IMR-90 (cell line): ENCODE data around the gene CCDC33.

Experiments used
- MAZ ChIP-seq: IDR thresholded peaks from 2 replicates; pipeline ENCODE4 v1.6.1; 2012; ENCODE audit warnings: low read depth, mild to moderate bottlenecking, low read length, improper control_type of control experiment, moderate library complexity, borderline replicate concordance
- POLR2A ChIP-seq: IDR thresholded peaks from 2 replicates; pipeline ENCODE4 v1.6.1; 2012; ENCODE audit warnings: mild to moderate bottlenecking, low read depth, low read length
- TF ChIP-seq, protein P1 (sequence below): conservative IDR thresholded peaks from 2 replicates; pipeline ENCODE4 v1.5.1; 2012; ENCODE audit warnings: mild to moderate bottlenecking, low read depth, low read length, improper control_type of control experiment

DNA sequence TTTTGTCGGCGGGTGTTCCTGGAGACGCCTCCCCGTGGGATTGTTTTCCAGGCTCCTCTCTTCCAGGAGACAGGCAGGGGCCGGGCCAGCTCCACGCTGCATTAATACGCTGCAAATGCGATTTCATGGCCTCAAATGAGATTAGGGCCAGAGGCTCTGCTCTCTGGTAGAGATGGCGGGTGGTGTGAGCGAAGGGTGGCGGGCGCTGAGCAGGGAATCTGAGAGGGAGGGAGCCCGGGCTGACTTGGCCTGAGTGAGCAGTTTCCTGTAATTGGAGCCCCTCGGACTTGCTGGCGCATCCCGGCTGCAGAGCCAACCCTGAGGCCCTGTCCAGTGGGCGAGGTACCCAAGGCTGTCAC, 7.4 kb upstream of the CCDC33 start:
- TF ChIP-seq, protein P1, sequence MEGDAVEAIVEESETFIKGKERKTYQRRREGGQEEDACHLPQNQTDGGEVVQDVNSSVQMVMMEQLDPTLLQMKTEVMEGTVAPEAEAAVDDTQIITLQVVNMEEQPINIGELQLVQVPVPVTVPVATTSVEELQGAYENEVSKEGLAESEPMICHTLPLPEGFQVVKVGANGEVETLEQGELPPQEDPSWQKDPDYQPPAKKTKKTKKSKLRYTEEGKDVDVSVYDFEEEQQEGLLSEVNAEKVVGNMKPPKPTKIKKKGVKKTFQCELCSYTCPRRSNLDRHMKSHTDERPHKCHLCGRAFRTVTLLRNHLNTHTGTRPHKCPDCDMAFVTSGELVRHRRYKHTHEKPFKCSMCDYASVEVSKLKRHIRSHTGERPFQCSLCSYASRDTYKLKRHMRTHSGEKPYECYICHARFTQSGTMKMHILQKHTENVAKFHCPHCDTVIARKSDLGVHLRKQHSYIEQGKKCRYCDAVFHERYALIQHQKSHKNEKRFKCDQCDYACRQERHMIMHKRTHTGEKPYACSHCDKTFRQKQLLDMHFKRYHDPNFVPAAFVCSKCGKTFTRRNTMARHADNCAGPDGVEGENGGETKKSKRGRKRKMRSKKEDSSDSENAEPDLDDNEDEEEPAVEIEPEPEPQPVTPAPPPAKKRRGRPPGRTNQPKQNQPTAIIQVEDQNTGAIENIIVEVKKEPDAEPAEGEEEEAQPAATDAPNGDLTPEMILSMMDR, result no peak
- no peak for TF ChIP-seq MAZ
- TF ChIP-seq POLR2A, result no peak
